T-helper 17 cell (primary cell): ENCODE data around the gene APOBEC3H. TPM values are rescaled to one million over a fixed set of nuclear protein-coding genes. Genes with fewer than 3 reads are reported as not detected.

Experiments
- ATAC-seq: fragments of 150-1000 bp; cut with Tn5 transposase; 2 replicates; pipeline ENCODE4 v1.10.0; 2021; ENCODE audit warnings: mild to moderate bottlenecking, moderate library complexity
- DNase-seq, 3 donors: peaks; one replicate each; pipeline versions ENCODE4 v3.0.0 to v3.0.0-alpha.2; 2020 to 2021
- H3K9me3 ChIP-seq: one replicate; pipeline ENCODE4 v1.7.0; 2013; ENCODE audit warnings: low read length, mild to moderate bottlenecking; ENCODE audit not compliant: control insufficient read depth, poor library complexity, severe bottlenecking
- H3K27ac Mint-ChIP-seq: one replicate; pipeline ENCODE4 v1.8.0; 2022; ENCODE audit warnings: mild to moderate bottlenecking, moderate library complexity, mixed read lengths
- H3K27me3 Mint-ChIP-seq: one replicate; pipeline ENCODE4 v1.8.0; 2022; ENCODE audit warnings: mixed read lengths
- H3K36me3 Mint-ChIP-seq: one replicate; pipeline ENCODE4 v1.8.0; 2022; ENCODE audit warnings: low read depth, mixed read lengths
- H3K4me1 Mint-ChIP-seq: one replicate; pipeline ENCODE4 v1.8.0; 2022; ENCODE audit warnings: mild to moderate bottlenecking, mixed read lengths
- H3K4me3 Mint-ChIP-seq: one replicate; pipeline ENCODE4 v1.8.0; 2022; ENCODE audit warnings: mild to moderate bottlenecking, moderate library complexity, mixed read lengths
- total RNA-seq, 4 donors: library from RNA in 2 of 4; stranded (reverse) in 2 of 4; gene quantifications; one replicate each; pipeline ENCODE4 v1.2.3 and lab custom pipeline; 2022 to 2026

APOBEC3H gene
- total RNA-seq, 2 donors from 2014 or later: 1.4 to 4.4 TPM

DNA sequence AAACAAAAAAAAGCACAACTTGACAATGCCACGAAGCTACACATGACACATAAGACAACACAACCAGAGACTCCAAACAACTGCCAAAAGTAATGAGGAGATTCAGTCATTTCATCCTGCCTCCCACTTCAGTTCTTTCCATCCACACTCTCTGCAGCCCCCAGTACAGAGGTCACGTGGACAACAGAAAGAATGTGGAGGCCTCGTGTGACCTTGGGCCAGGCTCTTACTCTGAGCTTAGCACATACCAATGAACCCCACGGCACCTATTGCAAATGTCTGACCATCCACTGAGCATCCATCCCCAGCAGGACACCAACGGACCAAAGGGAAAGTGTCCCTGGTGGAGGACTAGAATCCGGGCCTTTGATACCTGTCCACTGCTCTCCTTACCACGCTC, 42.9 kb downstream of the APOBEC3H start:
- H3K27me3 Mint-ChIP-seq: no peaks in the 10 kb centered on the region
- peaks cover 13% of the 10 kb centered on the region for H3K4me1 Mint-ChIP-seq
- no peaks in the 10 kb centered on the region for H3K9me3 ChIP-seq
- peak overlapping the region; percentile 63 for H3K27ac Mint-ChIP-seq
- no peak for DNase-seq
- H3K36me3 Mint-ChIP-seq: no peaks in the 10 kb centered on the region
- no peak overlapping the region for H3K4me3 Mint-ChIP-seq
- ATAC-seq: no peak

DNA sequence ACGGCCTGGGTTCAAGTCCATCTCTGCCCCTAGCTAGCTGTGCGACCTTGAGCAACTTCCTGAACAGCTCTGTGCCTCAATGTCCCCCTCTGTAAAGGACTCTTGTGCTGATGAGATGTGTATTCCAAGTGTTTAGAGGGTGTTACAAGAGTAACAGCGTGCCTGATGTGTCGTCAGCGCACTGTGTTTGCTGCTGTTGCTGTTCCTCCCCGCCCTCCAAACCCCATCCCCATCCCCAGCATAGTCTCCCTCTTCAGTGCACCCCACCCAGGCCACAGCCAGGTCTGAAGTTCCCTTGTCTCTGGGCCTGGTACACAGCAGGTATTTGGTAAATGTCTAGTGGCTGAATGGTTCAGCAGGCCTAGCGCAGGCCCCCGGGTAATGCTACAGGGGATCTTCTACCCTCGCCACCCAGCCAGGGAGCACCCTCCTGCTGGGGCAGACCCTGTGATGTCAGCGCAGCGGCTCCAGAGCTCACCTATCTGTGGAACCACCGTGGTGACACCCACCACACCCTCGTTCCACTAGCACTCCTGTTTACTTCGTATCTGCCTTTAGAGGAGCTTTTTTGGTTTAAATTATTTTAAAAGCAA, 45.1 kb downstream of the APOBEC3H start:
- no peaks in the 10 kb centered on the region for H3K36me3 Mint-ChIP-seq
- ATAC-seq (no peak), DNase-seq (no peak)
- peaks cover 17% of the 10 kb centered on the region for H3K4me1 Mint-ChIP-seq
- no peak overlapping the region for H3K4me3 Mint-ChIP-seq
- H3K9me3 ChIP-seq: no peaks in the 10 kb centered on the region
- no peaks in the 10 kb centered on the region for H3K27me3 Mint-ChIP-seq
- no peak overlapping the region for H3K27ac Mint-ChIP-seq

DNA sequence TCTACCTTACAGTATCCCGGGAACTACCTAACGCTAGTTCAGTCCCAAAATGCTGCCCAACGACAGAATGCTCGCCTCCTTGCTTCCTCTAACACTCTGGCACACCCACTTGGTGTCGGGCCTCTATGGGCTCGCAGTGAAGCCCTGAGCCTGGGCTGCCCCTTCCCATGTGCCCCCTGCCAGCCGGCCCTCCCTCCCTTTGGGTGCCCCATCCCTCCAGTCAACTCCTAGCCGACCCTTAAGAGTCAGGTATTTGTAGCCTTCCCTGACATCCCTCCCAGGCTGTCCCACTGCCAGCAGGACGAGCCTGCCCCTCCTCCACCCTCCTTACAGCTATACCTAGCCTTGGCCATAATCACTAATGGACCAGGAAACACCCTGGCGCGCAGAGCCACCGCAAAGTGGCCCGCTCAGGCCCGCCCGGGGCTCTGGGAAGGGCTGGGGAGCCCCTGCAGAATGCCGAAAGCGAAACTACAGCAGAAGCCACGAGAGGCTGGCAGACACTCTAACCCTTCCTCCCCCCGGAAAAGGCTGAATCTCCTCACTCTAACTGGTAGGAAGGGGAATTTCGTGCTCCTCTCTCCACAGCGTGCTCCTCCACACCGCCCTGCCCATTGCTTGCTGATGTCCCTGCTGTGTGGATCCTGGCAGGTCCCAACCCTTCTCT, 47.2 kb downstream of the APOBEC3H start:
- peak overlapping the region; percentile 88 for H3K27ac Mint-ChIP-seq
- DNase-seq (peak; percentile 32 to 49 (median 39)), ATAC-seq (peak; percentile 37)
- H3K4me1 Mint-ChIP-seq: peaks cover 27% of the 10 kb centered on the region
- no peaks in the 10 kb centered on the region for H3K9me3 ChIP-seq
- peak overlapping the region; percentile 92 for H3K4me3 Mint-ChIP-seq
- no peaks in the 10 kb centered on the region for H3K36me3 Mint-ChIP-seq
- H3K27me3 Mint-ChIP-seq: no peaks in the 10 kb centered on the region

DNA sequence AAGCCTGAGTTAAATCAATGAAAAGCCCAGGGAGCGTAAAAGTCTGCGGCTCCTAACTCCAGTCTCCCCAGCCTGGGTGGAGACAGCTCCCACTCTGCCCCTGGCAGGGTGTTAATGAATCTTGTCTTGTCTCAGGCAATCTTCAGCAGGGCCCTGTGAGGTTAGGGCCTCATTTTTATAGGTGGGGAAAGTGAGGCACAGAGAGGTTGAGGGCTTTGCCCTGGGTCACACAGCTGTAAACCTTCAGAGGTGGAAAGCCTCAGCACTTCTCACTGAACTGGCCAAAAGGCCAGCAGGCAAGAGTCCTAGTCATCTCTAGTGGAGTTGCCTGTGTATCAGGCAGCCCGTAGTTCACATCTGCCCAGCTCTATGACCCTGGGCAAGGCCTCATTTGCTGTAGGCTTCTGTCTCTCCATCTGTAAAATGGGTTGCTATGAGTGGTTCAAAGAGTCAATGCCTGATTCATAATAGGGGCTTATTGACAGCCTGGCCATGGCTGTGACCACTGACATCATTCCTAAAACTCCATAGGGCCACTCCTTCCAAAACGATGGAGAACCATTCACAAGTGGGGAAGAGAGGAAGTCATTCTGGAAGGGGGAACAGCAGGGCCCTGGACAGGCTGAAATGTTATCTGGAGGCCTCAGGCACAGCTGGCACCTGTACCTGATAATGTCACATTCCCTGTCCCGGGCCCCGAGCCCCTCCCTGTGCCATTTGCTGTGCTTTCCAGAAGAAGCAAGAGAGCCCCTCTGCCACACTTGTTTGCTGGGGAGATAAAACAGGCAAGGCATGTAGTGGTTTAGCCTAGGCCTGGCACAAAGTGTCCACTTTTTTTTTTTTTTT, 49.4 kb downstream of the APOBEC3H start:
- H3K4me1 Mint-ChIP-seq: peaks cover 47% of the 10 kb centered on the region
- ATAC-seq: no peak
- DNase-seq: no peak

DNA sequence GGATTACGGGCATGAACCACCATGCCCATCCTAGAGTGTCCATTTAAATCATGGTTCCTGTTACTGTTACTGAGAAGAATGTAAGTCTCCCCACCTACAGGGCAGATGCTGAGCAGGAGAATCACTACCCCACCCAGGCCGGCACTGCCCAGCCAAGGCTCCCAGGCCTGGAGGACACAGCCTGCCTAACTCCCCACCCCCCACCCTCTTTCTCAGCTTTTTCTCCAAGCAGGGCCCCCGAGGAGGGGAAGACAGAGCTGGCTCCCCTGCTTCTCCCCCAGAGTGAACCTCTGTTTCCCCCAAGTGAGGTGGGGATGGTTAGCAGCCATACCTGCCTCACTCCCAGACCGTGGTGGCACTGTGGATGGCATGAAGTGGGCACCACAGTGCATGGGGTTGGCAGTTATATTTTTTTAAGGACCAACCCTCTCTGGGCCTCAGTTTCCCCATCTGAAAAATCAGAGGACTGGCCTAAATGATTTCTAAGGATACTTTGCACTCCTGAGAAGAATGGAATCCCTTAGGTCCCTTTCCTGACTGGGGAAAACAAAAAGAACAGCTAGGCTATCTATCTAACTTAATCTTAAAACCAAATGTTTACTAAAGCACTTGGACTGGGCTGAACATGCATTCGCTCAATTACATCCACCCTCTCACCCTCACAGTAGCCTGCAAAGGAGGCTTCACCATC, 50.4 kb downstream of the APOBEC3H start:
- no peak for DNase-seq
- H3K4me1 Mint-ChIP-seq: peaks cover 48% of the 10 kb centered on the region
- H3K4me3 Mint-ChIP-seq: peak overlapping the region; percentile 41

More for the DNA sequence above, 49.4 kb downstream of the APOBEC3H start:
- peak overlapping the region; percentile 94 for H3K27ac Mint-ChIP-seq
- no peaks in the 10 kb centered on the region for H3K36me3 Mint-ChIP-seq
- peak overlapping the region; percentile 88 for H3K4me3 Mint-ChIP-seq
- H3K27me3 Mint-ChIP-seq: no peaks in the 10 kb centered on the region
- no peaks in the 10 kb centered on the region for H3K9me3 ChIP-seq

DNA sequence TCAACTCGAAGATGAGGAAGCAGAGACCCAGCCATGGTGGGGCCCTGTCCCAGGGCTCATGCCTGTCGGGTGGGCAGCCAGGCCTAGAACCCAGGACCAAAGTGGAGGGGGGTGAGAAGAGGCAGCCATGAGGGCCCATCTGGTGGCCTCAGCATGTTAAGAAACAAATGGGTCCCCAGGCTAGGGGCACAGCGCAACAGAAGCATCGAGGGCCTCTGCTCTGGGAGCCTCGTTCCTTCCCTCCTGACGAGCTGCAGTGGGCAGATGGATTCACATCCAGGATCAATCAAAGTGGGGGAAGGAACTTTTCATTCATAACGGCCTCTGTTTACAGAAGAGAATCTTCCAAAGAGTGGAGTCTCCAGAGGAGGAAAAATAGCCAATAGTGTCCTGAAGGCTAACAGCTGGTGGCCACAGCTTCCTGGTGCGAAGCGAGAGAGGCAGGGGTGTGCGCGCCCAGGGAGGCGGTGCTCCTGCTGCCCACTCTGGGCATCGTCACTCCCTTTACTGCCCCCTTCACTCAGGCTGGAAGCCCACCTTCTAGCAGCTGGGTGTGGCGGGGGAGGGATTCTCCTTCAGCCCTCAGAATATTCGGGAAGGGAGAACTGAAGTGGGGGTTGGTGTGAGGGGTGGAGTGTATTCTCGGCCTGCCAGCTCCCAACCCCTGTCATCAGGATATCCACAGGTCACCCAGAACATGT, 51.1 kb downstream of the APOBEC3H start:
- Mint-ChIP-seq H3K4me1 (peaks cover 48% of the 10 kb centered on the region), H3K27me3 (no peaks in the 10 kb centered on the region), H3K27ac (peak overlapping the region; percentile 93), H3K4me3 (peak overlapping the region; percentile 70), H3K36me3 (no peaks in the 10 kb centered on the region)
- DNase-seq: no peak
- ATAC-seq: no peak
- no peaks in the 10 kb centered on the region for H3K9me3 ChIP-seq

More for the DNA sequence above, 50.4 kb downstream of the APOBEC3H start:
- H3K9me3 ChIP-seq: no peaks in the 10 kb centered on the region
- no peaks in the 10 kb centered on the region for H3K36me3 Mint-ChIP-seq
- no peak for ATAC-seq
- no peaks in the 10 kb centered on the region for H3K27me3 Mint-ChIP-seq
- H3K27ac Mint-ChIP-seq: peak overlapping the region; percentile 93

DNA sequence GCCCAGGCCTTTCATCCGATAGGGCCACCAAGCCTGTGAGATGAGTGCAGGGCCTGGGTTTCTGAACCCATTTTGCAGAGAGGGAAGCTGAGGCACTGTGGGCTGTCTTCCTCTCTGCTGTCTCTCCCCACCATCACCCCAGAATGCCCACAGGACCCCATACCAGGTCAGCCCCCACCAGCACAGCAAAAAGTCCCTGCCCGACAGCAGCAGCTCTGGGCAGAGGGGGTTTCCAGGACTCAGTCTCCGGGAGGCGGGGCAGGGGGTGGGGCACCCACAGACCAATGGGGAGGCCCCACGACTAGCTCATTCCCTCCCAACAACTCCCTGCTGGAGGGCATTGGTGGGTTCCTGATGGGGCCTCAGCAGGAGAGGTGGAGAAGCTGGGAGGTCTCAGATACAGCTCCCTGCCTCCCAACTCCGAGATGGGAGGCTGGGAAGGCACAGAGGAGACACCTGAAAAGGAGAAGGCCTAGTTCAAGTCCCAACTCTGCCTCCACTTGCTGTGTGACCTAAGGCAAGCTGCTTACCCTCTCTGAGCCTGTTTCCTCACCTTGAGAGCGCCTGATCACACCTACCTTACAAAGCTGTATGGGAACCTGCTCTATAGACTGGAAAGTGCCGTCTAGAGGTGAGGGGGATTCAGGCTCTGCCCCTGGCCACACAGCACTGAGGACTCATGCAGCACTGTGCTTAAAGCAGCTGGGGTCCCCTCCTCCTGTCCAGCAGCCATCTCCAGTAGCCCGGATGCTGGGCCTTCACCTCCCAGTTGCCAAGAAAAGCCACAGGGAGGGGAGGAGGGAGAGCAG, 51.9 kb downstream of the APOBEC3H start:
- H3K36me3 Mint-ChIP-seq: no peaks in the 10 kb centered on the region
- peak overlapping the region; percentile 93 for H3K27ac Mint-ChIP-seq
- DNase-seq (peak; percentile 72 to 82 (median 77)), ATAC-seq (peak; percentile 56)
- H3K4me3 Mint-ChIP-seq: peak overlapping the region; percentile 70
- peaks cover 5% of the 10 kb centered on the region for H3K27me3 Mint-ChIP-seq
- H3K9me3 ChIP-seq: no peaks in the 10 kb centered on the region
- H3K4me1 Mint-ChIP-seq: peaks cover 47% of the 10 kb centered on the region

DNA sequence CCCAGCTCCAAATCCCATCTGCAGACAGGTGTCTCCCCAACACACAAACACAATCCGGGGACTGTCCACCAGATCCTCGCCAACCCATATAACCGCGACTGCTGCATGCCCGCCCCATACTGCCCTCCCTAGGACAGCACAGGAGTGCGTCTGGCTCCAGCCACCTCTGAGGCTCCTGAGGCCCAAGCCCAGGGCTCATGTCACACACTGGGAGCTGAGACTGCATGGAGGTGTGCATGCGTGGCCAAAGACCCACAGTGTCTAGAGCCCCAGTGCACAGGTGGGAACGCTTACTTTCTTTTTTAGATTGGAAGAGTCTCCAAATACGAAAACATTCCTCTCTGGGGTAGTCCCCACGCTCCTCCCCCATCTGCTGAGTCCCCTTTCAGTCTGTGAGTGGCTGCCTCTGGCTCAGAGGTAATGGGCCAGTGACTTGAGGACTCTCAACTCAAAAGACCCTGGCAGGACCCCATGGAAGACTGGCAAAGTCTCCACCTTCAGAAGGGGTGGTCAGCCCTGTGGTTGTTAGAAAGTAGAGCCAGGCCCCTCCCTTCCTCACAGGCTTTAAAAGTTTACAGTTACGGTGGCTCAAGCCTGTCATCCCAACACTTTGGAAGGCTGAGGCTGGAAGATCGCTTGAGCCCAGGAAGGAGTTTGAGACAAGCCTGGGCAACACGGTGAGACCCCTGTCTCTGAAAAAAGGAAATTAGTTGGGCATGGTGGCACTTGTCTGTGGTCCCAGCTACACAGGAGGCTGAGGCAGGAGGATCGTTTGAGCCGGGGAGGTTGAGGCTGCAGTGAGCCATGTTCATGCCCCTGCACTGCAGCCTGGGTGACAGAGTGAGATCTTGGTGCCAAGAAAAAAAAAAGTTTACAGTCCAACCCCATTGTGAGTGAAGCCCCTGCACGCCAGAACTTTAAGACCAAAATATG, 53.1 kb downstream of the APOBEC3H start:
- no peaks in the 10 kb centered on the region for H3K9me3 ChIP-seq
- no peak for DNase-seq
- peaks cover 44% of the 10 kb centered on the region for H3K4me1 Mint-ChIP-seq

DNA sequence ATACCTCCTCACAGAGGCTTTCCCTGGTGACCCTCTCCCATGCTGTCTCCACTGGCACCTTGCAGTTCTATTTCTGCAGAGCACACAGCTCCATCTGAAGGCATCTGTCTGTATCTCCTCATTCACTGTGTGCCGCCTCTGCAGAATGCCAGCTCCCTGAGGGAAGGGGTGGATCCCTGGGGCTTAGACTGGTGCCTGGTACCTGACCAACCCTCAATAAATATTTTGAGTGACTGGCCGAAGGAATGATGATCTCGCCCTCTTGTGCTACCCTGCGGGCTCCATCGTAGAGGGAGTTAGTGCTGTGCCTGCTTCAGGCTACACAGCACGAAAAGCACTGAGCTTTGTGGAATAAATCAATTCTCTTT, 53.8 kb downstream of the APOBEC3H start:
- ATAC-seq: no peak
- H3K36me3 Mint-ChIP-seq: no peaks in the 10 kb centered on the region
- H3K27ac Mint-ChIP-seq: peak overlapping the region; percentile 93
- peak overlapping the region; percentile 95 for H3K4me3 Mint-ChIP-seq
- peaks cover 44% of the 10 kb centered on the region for H3K4me1 Mint-ChIP-seq
- no peak for DNase-seq
- no peaks in the 10 kb centered on the region for H3K9me3 ChIP-seq
- peaks cover 12% of the 10 kb centered on the region for H3K27me3 Mint-ChIP-seq

More for the DNA sequence above, 53.1 kb downstream of the APOBEC3H start:
- H3K27me3 Mint-ChIP-seq: peaks cover 12% of the 10 kb centered on the region
- ATAC-seq: no peak
- peak overlapping the region; percentile 95 for H3K4me3 Mint-ChIP-seq
- no peaks in the 10 kb centered on the region for H3K36me3 Mint-ChIP-seq
- H3K27ac Mint-ChIP-seq: peak overlapping the region; percentile 93

DNA sequence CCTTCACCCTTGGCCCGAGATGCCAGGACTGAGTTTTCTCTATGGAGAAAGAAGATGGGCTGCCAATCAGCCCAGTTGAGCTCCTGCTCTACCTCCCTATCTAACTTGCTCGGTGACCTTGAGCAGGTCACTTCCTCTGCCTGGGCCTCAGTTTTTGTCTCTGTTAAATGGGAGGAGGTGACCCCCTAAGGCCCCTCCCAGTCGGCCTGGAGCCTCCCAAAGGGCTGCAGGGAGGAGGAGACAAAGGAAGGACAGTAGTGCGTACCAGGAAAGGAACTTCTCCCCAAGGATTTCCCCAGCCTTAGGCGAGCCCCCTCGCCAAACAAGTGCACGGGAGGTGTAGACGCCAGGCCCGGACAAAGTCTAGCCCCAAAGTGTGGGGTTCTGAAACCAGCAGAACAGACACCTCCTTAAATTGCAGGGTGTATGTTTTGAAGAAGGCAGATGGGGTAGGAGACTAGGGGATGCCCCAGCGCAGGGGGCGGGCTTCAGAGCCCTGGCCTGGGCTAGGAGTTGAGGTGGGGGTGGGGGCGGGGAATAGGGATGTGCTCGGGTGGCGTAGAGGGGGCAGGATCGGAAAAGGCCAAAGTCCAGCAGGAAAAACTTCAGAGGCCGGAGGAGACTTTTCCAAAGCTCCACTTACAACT, 54.4 kb downstream of the APOBEC3H start:
- ATAC-seq (no peak), DNase-seq (no peak)
- H3K4me3 Mint-ChIP-seq: peak overlapping the region; percentile 95
- H3K4me1 Mint-ChIP-seq: peaks cover 43% of the 10 kb centered on the region
- peak overlapping the region; percentile 93 for H3K27ac Mint-ChIP-seq
- H3K9me3 ChIP-seq: no peaks in the 10 kb centered on the region
- no peaks in the 10 kb centered on the region for H3K36me3 Mint-ChIP-seq
- peaks cover 12% of the 10 kb centered on the region for H3K27me3 Mint-ChIP-seq

DNA sequence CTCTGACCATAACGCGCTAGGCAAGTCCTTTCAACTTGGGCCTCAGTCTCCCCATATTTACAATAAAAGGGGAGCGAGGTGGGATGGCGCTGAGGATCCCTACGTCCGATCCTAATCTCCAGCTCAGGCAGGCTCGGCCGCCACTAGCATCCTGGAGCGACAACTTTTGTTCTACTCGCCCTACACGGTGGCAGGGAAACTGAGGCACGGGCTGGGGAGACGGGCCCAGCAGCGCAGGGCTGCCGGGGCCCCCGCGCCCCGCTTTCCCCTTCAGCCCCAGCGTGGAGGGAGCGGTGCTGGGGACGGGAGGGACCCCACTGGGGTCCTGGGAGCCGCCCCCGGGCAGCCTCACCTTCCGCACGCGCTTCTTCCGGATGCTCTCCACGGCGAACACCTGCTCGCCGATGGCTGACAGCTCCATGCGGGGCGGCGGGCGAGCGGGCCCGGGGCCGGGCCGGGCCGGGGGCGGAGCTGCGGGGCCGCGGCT, 55.0 kb downstream of the APOBEC3H start:
- H3K9me3 ChIP-seq: no peaks in the 10 kb centered on the region
- ATAC-seq (no peak), DNase-seq (no peak)
- peaks cover 12% of the 10 kb centered on the region for H3K27me3 Mint-ChIP-seq
- no peaks in the 10 kb centered on the region for H3K36me3 Mint-ChIP-seq
- H3K4me1 Mint-ChIP-seq: peaks cover 40% of the 10 kb centered on the region
- peak overlapping the region; percentile 95 for H3K4me3 Mint-ChIP-seq
- H3K27ac Mint-ChIP-seq: peak overlapping the region; percentile 93
